K562 (cell line): ENCODE data around the gene MEFV. TPM values are rescaled to one million over a fixed set of nuclear protein-coding genes. Genes with fewer than 3 reads are reported as not detected.
A peak's percentile ranks its signal among the peaks of the same experiment; 100 is the strongest.

Experiments
- ATAC-seq: fragments of 200-7000 bp; cut with Tn5 transposase; 3 replicates; pipeline ENCODE4 v1.9.1; 2020; ENCODE audit warnings: moderate library complexity
- BruUV-seq: library from RNA; stranded (reverse); fragments of 400-500 nt; replicated peaks from 2 replicates; lab custom pipeline; 2021; lab: Mats Ljungman, UMichigan
- CTCF ChIA-PET: fragments of 300-600 bp; formaldehyde crosslinking; extraction: SDS; loops from one replicate; lab custom pipeline; 2021; ENCODE audit warnings: low intra/inter-chr PET ratio; lab: Yijun Ruan, JAX
- POLR2A ChIA-PET: fragments of 300-600, 350-650 bp; sonication (Branson Sonifier 250); formaldehyde crosslinking; extraction: SDS; loops from one replicate; lab custom pipeline; 2021; ENCODE audit warnings: antibody characterized with exemption, inconsistent platforms; lab: Yijun Ruan, JAX
- DNase-seq, 4 experiments: peaks; one replicate each; pipeline versions ENCODE4 v3.0.0 to v3.0.0-alpha.2; 2011 to 2018; ENCODE audit warnings: low spot score in 3 of 4, mixed read lengths in 3 of 4; ENCODE audit errors: extremely low read depth in 1 of 4
- FAIRE-seq: peaks from 2 replicates; lab custom pipeline; 2011; peaks lifted over from hg19 to GRCh38; lab: Jason Lieb, UNC
- H2AFZ ChIP-seq: 2 replicates; pipeline ENCODE4 v1.6.0; 2011; ENCODE audit warnings: low read depth, low read length, control low read depth, inconsistent platforms
- H3K27ac ChIP-seq: fragments of 200-600 bp; 3 replicates; pipeline ENCODE4 v1.8.0; 2011; ENCODE audit warnings: low read depth, mild to moderate bottlenecking, control low read depth, inconsistent platforms, low read length, moderate library complexity, mixed read lengths; ENCODE audit errors: extremely low read depth
- H3K27me3 ChIP-seq, 2 experiments: fragments of 300-600 bp in 1 of 2; 2 replicates in 1 of 2; 3 replicates in 1 of 2; pipeline versions ENCODE4 v1.6.0 to v1.8.0; 2011; ENCODE audit warnings: inconsistent platforms in 2 of 2, low read length in 2 of 2, mild to moderate bottlenecking in 1 of 2, mixed read lengths in 1 of 2, moderate library complexity in 1 of 2; ENCODE audit not compliant: control insufficient read depth in 2 of 2, insufficient read depth in 2 of 2
- H3K36me3 ChIP-seq: fragments of 300-600 bp; 3 replicates; pipeline ENCODE4 v1.8.0; 2011; ENCODE audit warnings: mild to moderate bottlenecking, low read length, inconsistent platforms; ENCODE audit not compliant: control insufficient read depth, insufficient read depth
- H3K4me1 ChIP-seq, 2 experiments: fragments of 200-600 bp in 1 of 2; replicated peaks in 1 of 2; 2 replicates in 1 of 2; 3 replicates in 1 of 2; pipeline versions ENCODE4 v1.5.1 to v1.8.0; 2011; ENCODE audit warnings: inconsistent platforms in 2 of 2, low read length in 2 of 2, mild to moderate bottlenecking in 1 of 2, mixed read lengths in 1 of 2, moderate library complexity in 1 of 2; ENCODE audit not compliant: control insufficient read depth in 2 of 2, insufficient read depth in 2 of 2
- H3K4me2 ChIP-seq: 2 replicates; pipeline ENCODE4 v1.6.1; 2011; ENCODE audit warnings: low read length, control low read depth, inconsistent platforms, mixed read lengths; ENCODE audit not compliant: insufficient read depth
- H3K4me3 ChIP-seq: fragments of 200-600 bp; sonication (generic), shearing (Covaris generic); 2 replicates; pipeline ENCODE4 v1.5.1; 2016; ENCODE audit warnings: control low read depth, inconsistent platforms
- H3K79me2 ChIP-seq: fragments of 200-600 bp; 3 replicates; pipeline ENCODE4 v1.8.0; 2011; ENCODE audit warnings: low read length, inconsistent platforms; ENCODE audit not compliant: control insufficient read depth, insufficient read depth
- H3K9ac ChIP-seq, 2 experiments: 2 replicates each; pipeline versions ENCODE4 v1.6.0 to v1.6.1; 2011; ENCODE audit warnings: low read depth in 2 of 2, low read length in 2 of 2, control low read depth in 1 of 2, inconsistent platforms in 1 of 2, mild to moderate bottlenecking in 1 of 2, mixed read lengths in 1 of 2; ENCODE audit not compliant: insufficient read depth in 1 of 2
- H3K9me1 ChIP-seq: one replicate; pipeline ENCODE4 v1.6.0; 2011; ENCODE audit warnings: inconsistent platforms, mild to moderate bottlenecking, low read length, moderate library complexity; ENCODE audit not compliant: control insufficient read depth, insufficient read depth
- H3K9me3 ChIP-seq: replicated peaks from 2 replicates; pipeline ENCODE4 v1.5.1; 2011; ENCODE audit warnings: low read depth, low read length, inconsistent platforms; ENCODE audit not compliant: control insufficient read depth, insufficient read depth
- H4K20me1 ChIP-seq: replicated peaks from 2 replicates; pipeline ENCODE4 v1.6.1; 2011; ENCODE audit warnings: low read length, inconsistent platforms, mixed read lengths; ENCODE audit not compliant: control insufficient read depth, insufficient read depth
- ATF1 ChIP-seq, 2 experiments: fragments of 450-650 bp in 1 of 2; IDR thresholded peaks; 2 replicates each; pipeline ENCODE4 v1.6.1; 2016; ENCODE audit warnings: missing compliant biosample characterization in 1 of 2, missing genetic modification characterization in 1 of 2
- CBFB ChIP-seq: sonication (generic); formaldehyde crosslinking; IDR thresholded peaks from 2 replicates; pipeline ENCODE4 v1.4.0; 2020; ENCODE audit warnings: mild to moderate bottlenecking, missing genetic modification reagents
- CEBPG ChIP-seq, 3 experiments: fragments of 200-800 bp in 1 of 3; sonication (Bioruptor generic) in 1 of 3; sonication (generic) in 1 of 3; formaldehyde crosslinking in 1 of 3; IDR thresholded peaks in 2 of 3; conservative IDR thresholded peaks in 1 of 3; 2 replicates each; pipeline versions ENCODE4 v1.6.1 to v1.8.0; 2016 to 2022; ENCODE audit warnings: missing compliant biosample characterization in 2 of 3, missing genetic modification characterization in 2 of 3, mild to moderate bottlenecking in 1 of 3, missing genetic modification reagents in 1 of 3
- GTF2E2 ChIP-seq: fragments of 200-800 bp; sonication (Bioruptor generic); IDR thresholded peaks from 2 replicates; pipeline ENCODE4 v1.6.1; 2016; ENCODE audit warnings: missing genetic modification characterization, missing compliant biosample characterization
- PREB ChIP-seq: sonication (generic); formaldehyde crosslinking; IDR thresholded peaks from 2 replicates; pipeline ENCODE4 v1.8.1; 2023; ENCODE audit warnings: mild to moderate bottlenecking, missing genetic modification reagents
- RFX7 ChIP-seq: fragments of 250-450 bp; sonication (Bioruptor Pico); IDR thresholded peaks from 2 replicates; pipeline ENCODE4 v1.5.1; 2021; ENCODE audit warnings: mild to moderate bottlenecking
- ZFP30 ChIP-seq: fragments of 250-450 bp; sonication (Bioruptor Pico); IDR thresholded peaks from 2 replicates; pipeline ENCODE4 v1.8.0; 2022; ENCODE audit warnings: moderate library complexity, mild to moderate bottlenecking, inconsistent platforms, borderline replicate concordance
- ZNF280B ChIP-seq: fragments of 250-450 bp; sonication (Bioruptor Pico); IDR thresholded peaks from 2 replicates; pipeline ENCODE4 v1.5.1; 2021; ENCODE audit warnings: mild to moderate bottlenecking
- ZNF324 ChIP-seq: fragments of 250-450 bp; sonication (Bioruptor Pico); IDR thresholded peaks from 2 replicates; pipeline ENCODE4 v1.4.0; 2020; ENCODE audit warnings: mild to moderate bottlenecking
- ZNF609 ChIP-seq: sonication (generic); formaldehyde crosslinking; IDR thresholded peaks from 2 replicates; pipeline ENCODE4 v1.8.1; 2023; ENCODE audit warnings: missing genetic modification reagents, mild to moderate bottlenecking, borderline replicate concordance
- ZNF785 ChIP-seq: fragments of 250-450 bp; sonication (Bioruptor Pico); IDR thresholded peaks from 2 replicates; pipeline ENCODE4 v1.4.0; 2020; ENCODE audit warnings: mild to moderate bottlenecking
- WGBS: fragments of 100-300 bp; shearing (Covaris generic); methylation state at CpG from one replicate; pipeline ENCODE4 v1.1.6; 2016; ENCODE audit warnings: low coverage, mixed read lengths; ENCODE audit not compliant: insufficient coverage; ENCODE audit errors: missing lambda C conversion rate; 5-methylcytosine and 5-hydroxymethylcytosine counted together
- in situ Hi-C: fragments of 300-500 bp; cut with MboI; formaldehyde crosslinking; loops from 4 replicates; pipeline ENCODE4 v1.15.0; 2018; ENCODE audit warnings: inconsistent platforms, mixed read lengths
- intact Hi-C: fragments of 100-400 bp; cut with micrococcal nuclease; formaldehyde crosslinking; loops from 2 replicates; pipeline ENCODE4 v1.14.2; 2022
- polyA plus RNA-seq, 8 experiments: library from polyadenylated mRNA; depleted of rRNA in 4 of 8; stranded (reverse) in 5 of 8; unstranded in 3 of 8; fragments of >200 nt; fragmentation: Nextera tagmentation in 2 of 8; fragmentation: Illumina TruSeq in 1 of 8; extraction: Ambion mirVana in 2 of 8; extraction: Trizol in 1 of 8; gene quantifications; 2 replicates each; pipeline versions ENCODE4 v1.2.1 to v1.2.3, GENCODE V29; 2011 to 2014; ENCODE audit warnings: inconsistent platforms in 1 of 8, missing spikeins in 1 of 8
- total RNA-seq, 7 experiments: library from RNA; depleted of rRNA in 6 of 7; stranded (reverse); fragments of >200 nt in 6 of 7; fragmentation: Illumina TruSeq in 2 of 7; extraction: Trizol in 2 of 7; gene quantifications; 2 replicates each; pipeline versions ENCODE4 v1.2.1 to v1.2.3, GENCODE V29; 2011 to 2021; ENCODE audit warnings: low replicate concordance in 1 of 7
- TF ChIP-seq, protein P1 (sequence below), 2 experiments: fragments of 450-650 bp in 1 of 2; sonication (generic) in 1 of 2; formaldehyde crosslinking in 1 of 2; IDR thresholded peaks in 1 of 2; conservative IDR thresholded peaks in 1 of 2; 2 replicates each; pipeline versions ENCODE4 v1.6.1 to v1.8.1; 2016 to 2023; ENCODE audit warnings: mild to moderate bottlenecking in 2 of 2, moderate library complexity in 2 of 2, inconsistent platforms in 1 of 2, missing genetic modification reagents in 1 of 2

The MEFV gene
- total and polyA plus RNA-seq, 9 of the 15 experiments (the other 6 are each of a cell fraction or from before 2014, with no cell fraction given), result 0.14 TPM; not detected in 8

- Histone ChIP-seq H3K27ac (no peak overlapping the region), H3K4me3 (no peak overlapping the region), H3K27me3 (peaks cover 8 to 22% of the 10 kb centered on the region in 2 experiments), H3K36me3 (no peaks in the 10 kb centered on the region), H4K20me1 (no peaks in the 10 kb centered on the region), H3K9me1 (no peaks in the 10 kb centered on the region), H3K79me2 (no peaks in the 10 kb centered on the region), H3K4me1 (no peaks in the 10 kb centered on the region), H3K9me3 (peaks cover 6% of the 10 kb centered on the region), H2AFZ (no peak overlapping the region), H3K4me2 (no peak overlapping the region), H3K9ac (no peak overlapping the region)
- CTCF ChIA-PET, result no interaction called here
- no TSS peak for BruUV-seq
- ATAC-seq (no peak), FAIRE-seq (no peak), DNase-seq (no peak)
- WGBS, result 3% methylated on average over 6 of the region's 6 CpGs
- POLR2A ChIA-PET, result interaction anchor here (1.1 to 1.2 kb wide), 2 partner anchors 10 to 22 kb away, joined by 3 to 6 read pairs; no protein-coding TSS in a partner anchor
- in situ Hi-C loops (no loop called here), intact Hi-C loops (no loop called here)
- no peak for TF ChIP-seq ZFP30 (CRISPR knock-in tag)
- TF ChIP-seq ZNF280B (CRISPR knock-in tag), result no peak
- no peak for TF ChIP-seq ZNF785 (CRISPR knock-in tag)
- no peak for TF ChIP-seq ZNF609 (CRISPR knock-in tag)
- TF ChIP-seq CBFB (CRISPR knock-in tag), result no peak
- TF ChIP-seq ZNF324 (CRISPR knock-in tag), result no peak
- TF ChIP-seq RFX7 (CRISPR knock-in tag), result no peak
- TF ChIP-seq CEBPG (CRISPR knock-in tag; IDR thresholded peaks at IDR 0.05), result peak; percentile 38; the same call in 1 of the 2 replicates
- TF ChIP-seq CEBPG (tag; conservative IDR thresholded peaks at IDR 0.05 in 1 of 2, IDR thresholded peaks at IDR 0.05 in 1 of 2), result peak; percentile 10 to 72; a peak in 2 of 4 replicates
- TF ChIP-seq GTF2E2, result no peak
- TF ChIP-seq PREB, result no peak
- TF ChIP-seq ATF1 (CRISPR knock-in tag; IDR thresholded peaks at IDR 0.05), result no peak
- no peak for TF ChIP-seq ATF1 (tag; IDR thresholded peaks at IDR 0.05)
- TF ChIP-seq, protein P1, sequence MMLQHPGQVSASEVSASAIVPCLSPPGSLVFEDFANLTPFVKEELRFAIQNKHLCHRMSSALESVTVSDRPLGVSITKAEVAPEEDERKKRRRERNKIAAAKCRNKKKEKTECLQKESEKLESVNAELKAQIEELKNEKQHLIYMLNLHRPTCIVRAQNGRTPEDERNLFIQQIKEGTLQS (IDR thresholded peaks at IDR 0.05), result peak; percentile 45
- TF ChIP-seq, protein P1 (CRISPR knock-in tag; conservative IDR thresholded peaks at IDR 0.05), result no peak
These were observed 53.4 kb downstream of the MEFV start for GRCh38 chr16:3202903-3203539.
